Omental fat pad (tissue), 4 donors: Measurements from ENCODE around the gene SH3BGR. TPM values are rescaled to one million over a fixed set of nuclear protein-coding genes. Genes with fewer than 3 reads are reported as not detected.

Experiments
- ATAC-seq: fragments of 150-250 bp; one replicate; pipeline ENCODE4 v1.9.1; 2016; ENCODE audit warnings: mild to moderate bottlenecking, moderate library complexity; ENCODE audit not compliant: low FRiP score
- DNase-seq: peaks from one replicate; pipeline ENCODE4 v3.0.0-alpha.2; 2019; ENCODE audit warnings: low spot score
- CTCF ChIP-seq, 3 donors: fragments of 450-650 bp; IDR thresholded peaks; one replicate each; pipeline ENCODE4 v1.5.1; 2016 to 2017; ENCODE audit warnings: antibody characterized with exemption in 3 of 3, mild to moderate bottlenecking in 3 of 3, moderate library complexity in 2 of 3
- total RNA-seq, 4 donors: library from RNA; depleted of rRNA; stranded (reverse); fragments of >200 nt; gene quantifications; one replicate each; pipeline ENCODE4 v1.1.0, GENCODE V29; 2016

Gene SH3BGR
- total RNA-seq, 4 donors from 2014 or later, result 3.5 to 42.0 (median 4.7) TPM

GRCh38 chr21:39461419-39461818 lies 9.6 kb downstream of the SH3BGR start:
- TF ChIP-seq CTCF (IDR thresholded peaks at IDR 0.05), result no peak
- no peak for ATAC-seq
- DNase-seq, result no peak

GRCh38 chr21:39463308-39463707 lies 11.5 kb downstream of the SH3BGR start:
- DNase-seq (no peak), ATAC-seq (no peak)
- TF ChIP-seq CTCF (IDR thresholded peaks at IDR 0.05), result no peak

- no peak for TF ChIP-seq CTCF (IDR thresholded peaks at IDR 0.05)
Measured at GRCh38 chr21:39466584-39466983, 14.8 kb downstream of the SH3BGR start.

GRCh38 chr21:39467746-39468145 lies 16.0 kb downstream of the SH3BGR start:
- ATAC-seq (no peak), DNase-seq (no peak)
- TF ChIP-seq CTCF (IDR thresholded peaks at IDR 0.05), result no peak

More at GRCh38 chr21:39466584-39466983, 14.8 kb downstream of the SH3BGR start:
- ATAC-seq (no peak), DNase-seq (no peak)

GRCh38 chr21:39468559-39468958 lies 16.8 kb downstream of the SH3BGR start:
- ATAC-seq (no peak), DNase-seq (no peak)
- no peak for TF ChIP-seq CTCF (IDR thresholded peaks at IDR 0.05)

GRCh38 chr21:39471598-39471997 lies 19.8 kb downstream of the SH3BGR start:
- no peak for ATAC-seq
- TF ChIP-seq CTCF (IDR thresholded peaks at IDR 0.05), result no peak
- DNase-seq, result no peak

GRCh38 chr21:39472786-39473185 lies 21.0 kb downstream of the SH3BGR start:
- no peak for ATAC-seq
- no peak for DNase-seq
- no peak for TF ChIP-seq CTCF (IDR thresholded peaks at IDR 0.05)
